ENCODE measurements around the gene ARF6.
"Not testable (repeated sequence)": the region's sequence is repeated elsewhere in the genome, so short reads cannot be mapped to it uniquely, and the experiment has no call there.

ARF6 gene

DNA sequence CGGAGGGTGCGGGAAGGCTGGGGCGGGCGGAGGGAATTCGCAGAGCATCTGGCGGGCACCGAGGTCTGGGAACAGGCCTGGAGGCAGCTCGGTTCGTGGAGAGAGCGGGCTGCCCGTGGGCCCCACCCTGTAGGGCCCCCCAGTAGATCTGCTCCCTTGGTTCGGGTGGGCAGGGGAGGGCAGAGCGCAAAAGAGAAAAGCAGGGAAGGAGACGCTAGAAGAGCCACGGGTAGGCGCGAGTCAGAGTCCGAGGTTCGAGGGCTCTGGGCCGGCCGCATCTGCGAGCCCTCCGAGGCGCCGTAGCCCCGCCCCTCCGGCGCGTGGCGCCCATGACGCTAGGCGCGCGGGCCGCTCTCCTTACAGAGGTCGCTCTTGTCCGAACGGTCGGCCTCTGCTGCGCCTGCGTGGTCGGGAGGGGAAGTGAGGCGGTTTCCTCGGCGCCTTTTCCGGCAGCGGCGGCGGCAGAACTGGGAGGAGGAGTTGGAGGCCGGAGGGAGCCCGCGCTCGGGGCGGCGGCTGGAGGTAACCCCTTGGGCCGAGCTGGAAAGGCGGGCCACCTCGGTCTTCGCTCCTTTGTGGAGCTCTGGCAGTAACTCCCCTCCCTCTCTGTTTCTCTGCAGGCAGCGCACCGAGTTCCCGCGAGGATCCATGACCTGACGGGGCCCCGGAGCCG is at the start of gene ARF6:
ARF6 (plus strand) TSS at position 447 of the 673 bp plus-strand sequence. CDS start 655 bp downstream, outside the sequence.
- peak; percentile 90 to 97 (median 91) for DNase-seq (ENCODE audit: low read depth in 3 of 3)

DNA sequence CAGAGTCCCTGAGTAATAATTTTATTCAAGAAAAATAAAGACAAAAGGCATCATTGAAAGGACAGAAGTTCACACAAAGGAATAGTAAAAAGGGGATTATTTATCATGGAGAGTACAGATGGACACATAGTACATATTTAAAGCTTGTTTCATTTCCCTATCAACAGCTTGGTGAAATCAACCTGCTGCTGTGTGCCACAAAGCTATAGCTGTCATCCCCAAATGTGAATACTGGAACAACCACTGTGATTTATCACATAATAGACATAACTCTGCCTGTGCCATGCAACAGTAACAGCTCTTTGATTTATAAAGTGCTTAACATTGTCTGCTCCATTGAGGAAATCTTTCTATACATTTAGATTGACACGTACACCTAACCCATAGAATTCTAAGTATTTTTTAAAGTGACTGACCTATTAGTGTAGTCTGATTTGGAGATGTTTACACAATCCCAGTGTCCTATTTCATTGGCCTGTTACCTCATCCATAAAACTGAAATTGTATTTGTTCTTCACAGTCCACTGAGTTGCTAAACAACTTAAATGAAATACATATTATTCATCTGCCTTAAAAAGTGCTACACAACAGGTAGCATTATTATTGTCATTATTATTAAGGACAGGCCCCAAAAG is 43.6 kb upstream of the ARF6 start:
- no peak for DNase-seq (ENCODE audit: low read depth in 3 of 3)

DNA sequence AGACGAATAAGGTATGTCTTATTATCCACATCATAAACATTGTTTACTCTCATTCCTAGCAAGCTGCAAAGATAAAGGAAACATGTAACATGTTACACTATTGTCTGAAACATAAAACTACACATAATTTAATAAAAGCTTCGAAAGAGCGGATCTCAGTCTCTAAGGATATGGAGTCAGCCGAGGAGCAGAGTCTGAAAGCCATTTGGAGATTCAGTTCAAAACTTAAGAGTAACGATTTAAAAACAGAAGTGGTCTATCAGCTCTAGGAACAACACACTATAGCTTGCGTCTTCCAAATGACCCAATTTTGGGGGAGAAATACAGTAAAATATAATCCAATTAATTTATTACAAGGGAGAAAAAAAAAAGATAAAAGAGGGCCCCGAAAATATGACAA is 41.1 kb upstream of the ARF6 start:
- DNase-seq (ENCODE audit: low read depth in 3 of 3), result no peak

DNA sequence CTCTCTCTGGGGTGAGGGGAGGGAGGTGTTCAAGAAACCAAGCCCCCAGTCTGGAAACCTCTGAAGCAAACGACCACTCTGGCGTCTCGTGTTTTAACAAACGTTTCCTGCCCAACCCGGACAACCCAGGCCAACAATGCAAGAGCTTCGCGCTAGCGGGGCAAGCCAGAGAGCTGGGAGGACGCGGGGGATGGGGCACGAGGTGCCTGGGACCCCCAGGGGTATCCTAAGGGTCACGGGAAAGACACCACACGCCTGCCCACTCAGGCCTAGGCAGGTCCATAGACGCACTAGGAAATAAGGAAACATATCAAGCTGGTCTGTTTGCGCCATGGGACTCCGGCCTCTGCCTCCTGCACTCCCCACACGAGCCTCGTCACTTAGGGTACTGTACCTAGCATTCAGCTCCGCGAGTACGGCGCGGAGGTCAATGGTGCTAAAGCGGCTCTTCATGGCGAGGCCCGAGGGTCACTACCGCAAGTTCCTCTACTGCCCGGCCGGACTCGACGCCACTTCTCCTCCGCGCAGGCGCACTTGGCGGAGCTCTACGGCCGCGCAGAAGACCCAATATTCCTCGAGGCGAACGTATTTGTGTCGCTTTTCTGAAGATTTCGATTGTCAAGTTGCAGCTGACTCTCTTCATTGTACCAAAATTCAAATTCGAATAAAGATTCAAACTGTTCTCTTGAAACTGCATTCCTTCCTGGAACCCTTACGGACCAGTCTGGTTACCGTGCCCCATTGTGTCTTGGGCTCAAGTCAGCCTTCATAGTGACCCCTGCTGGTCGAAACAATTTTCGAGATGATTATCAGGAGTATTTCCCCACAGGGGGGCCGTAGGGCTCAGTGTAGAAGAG is 40.4 kb upstream of the ARF6 start, which contains the start of gene NEMF:
NEMF (minus strand) TSS at position 488 of the 857 bp plus-strand sequence; CDS start at position 453, 35 bp downstream.
- peak; percentile 53 to 71 (median 61) for DNase-seq (ENCODE audit: low read depth in 3 of 3)

DNA sequence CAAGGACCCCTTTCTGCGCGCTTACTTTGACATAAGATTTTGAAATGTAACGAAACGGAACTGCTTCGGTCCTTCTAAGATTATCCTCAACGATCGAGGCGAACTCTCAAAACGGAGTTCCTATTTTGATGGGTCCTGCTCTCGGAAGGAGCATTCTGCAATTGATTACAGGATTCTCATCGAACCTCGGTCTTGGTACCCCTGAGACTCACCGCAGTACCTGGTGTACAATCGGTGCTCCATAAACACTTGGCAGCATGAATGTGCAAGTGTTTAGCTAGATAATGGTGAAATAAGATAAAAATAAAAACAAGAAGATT is 39.8 kb upstream of the ARF6 start:
- DNase-seq (ENCODE audit: low read depth in 3 of 3), result no peak

DNA sequence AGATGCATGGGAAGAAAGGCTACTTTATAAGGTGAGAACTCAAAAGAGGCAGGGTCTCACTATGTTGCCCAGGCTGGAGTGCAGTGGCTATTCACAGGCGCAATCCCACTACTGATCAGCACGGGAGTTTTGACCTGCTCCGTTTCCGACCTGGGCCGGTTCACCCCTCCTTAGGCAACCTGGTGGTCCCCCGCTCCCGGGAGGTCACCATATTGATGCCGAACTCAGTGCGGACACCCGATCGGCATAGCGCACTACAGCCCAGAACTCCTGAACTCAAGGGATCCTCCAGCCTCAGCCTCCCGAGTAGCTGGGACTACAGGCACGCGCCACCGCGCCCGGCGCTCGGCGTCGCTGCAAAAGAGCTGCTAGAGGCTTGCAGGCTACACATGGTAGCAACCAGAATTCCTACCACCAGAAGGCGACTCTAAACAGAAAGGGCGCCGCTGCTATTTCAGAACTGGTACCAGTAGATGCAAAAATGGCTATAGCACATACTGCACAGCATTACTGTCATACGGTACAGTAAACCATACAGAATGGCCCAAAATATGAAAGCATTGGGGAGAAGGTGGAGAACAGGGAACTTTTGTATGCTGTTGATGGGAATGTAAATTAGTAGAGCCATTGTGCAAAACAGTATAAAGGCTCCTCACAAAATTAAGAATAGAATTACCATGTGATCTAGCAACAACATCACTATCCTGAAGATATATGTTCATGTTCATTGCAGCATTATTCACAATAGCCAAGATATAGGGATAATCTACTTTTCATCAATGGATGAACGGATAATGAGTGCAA is 39.1 kb upstream of the ARF6 start:
- DNase-seq (ENCODE audit: low read depth in 3 of 3), result peak; percentile 35 to 56 (median 40)

DNA sequence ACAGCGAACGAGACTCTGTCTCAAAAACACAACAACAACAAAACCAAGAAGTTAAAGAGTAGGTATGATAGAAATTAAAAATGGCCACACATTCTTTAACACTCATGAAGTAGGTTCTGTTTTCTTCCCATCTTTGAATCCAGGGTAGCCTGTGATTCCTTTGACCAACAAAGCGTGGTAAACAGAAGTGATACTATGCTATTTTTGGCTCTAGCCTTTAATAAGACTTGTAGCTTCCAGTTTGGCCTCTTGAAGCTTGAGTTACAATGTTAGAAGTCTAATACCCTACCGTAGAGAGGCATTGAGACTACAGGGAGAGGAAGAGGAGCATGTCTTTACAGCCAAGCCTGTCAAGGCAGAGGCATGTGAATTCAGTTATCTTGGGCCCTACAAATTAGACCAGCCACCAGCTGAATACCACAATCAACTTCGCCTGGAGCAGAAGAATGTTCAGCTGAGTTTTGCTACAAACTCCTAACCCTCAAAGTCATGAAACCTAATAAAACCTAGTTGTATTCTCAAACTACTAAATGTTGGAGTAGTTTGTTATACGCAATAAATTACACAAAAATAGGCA is 35.4 kb upstream of the ARF6 start:
- no peak for DNase-seq (ENCODE audit: low read depth in 3 of 3)

DNA sequence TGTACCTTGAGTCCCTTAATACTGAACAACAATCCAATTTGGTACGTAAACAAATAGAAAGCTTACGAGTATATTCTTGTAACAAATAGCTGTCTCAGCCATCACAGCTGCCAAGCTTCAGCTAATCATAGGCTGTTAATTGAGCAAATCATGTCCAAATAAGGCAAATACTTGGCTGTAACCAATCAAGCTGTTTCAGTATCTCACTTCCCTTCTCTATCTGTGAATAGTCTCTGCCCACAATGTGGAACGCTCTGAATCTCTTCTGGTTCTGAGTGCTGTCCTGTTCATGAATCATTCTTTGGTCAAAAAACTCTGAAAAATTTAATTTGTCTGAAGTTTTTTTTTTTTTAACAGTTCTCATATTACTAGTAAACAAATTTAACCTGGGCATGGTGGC is 34.5 kb upstream of the ARF6 start:
- no peak for DNase-seq (ENCODE audit: low read depth in 3 of 3)

DNA sequence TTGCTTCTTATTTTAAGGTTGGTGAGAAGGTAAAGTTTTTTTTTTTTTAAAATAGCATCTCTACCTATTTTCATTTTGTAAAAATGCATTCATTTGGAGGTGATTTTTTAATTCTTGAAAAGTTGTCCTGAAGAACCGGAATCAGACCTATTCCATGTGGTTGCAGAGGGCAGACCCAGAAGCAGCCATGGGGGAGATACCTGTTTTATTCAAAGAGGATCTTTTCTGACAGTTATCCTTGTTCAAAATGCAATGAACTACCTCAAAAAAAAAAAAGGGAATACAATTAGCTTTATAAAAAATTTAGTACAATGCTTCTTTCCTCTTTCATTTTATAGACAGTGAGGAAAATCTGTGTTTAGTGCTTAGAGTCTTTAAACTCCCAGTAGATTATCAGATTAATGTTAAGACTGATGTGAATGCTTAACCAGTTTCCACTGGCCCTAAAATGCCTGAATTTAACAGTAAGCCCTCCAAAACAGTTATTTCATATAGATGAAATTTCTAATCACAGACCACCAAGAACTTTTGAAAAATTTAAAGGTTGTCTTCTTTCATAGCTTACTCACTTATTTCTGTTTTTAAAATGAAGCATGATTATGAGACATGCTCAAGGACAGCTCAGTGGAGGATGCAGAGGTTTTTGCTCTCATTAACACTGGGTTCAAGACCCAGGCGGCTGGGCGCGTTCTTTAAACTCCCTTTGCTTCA is 31.7 kb upstream of the ARF6 start:
- no peak for DNase-seq (ENCODE audit: low read depth in 3 of 3)

DNA sequence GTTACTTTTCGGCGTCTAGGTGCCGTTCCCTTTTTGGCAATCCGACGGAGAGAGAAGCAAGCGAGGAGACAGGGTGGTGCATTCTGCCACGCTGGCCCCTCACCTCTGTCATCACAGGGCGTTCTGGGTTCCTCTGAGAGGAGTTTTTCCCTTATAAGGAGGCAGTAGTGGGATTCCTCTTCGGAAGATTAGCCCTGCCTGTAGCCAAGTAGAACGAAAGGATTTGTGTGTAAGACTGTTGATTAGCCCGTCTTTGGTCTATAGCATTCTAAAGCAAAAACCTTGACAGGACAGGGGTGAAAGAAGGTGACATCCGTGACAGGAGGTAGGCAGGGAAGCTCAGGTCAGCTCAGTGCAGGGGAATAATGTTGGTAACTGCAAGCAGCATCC is 31.2 kb upstream of the ARF6 start:
- DNase-seq (ENCODE audit: low read depth in 3 of 3), result peak; percentile 41 to 46 (median 43)

DNA sequence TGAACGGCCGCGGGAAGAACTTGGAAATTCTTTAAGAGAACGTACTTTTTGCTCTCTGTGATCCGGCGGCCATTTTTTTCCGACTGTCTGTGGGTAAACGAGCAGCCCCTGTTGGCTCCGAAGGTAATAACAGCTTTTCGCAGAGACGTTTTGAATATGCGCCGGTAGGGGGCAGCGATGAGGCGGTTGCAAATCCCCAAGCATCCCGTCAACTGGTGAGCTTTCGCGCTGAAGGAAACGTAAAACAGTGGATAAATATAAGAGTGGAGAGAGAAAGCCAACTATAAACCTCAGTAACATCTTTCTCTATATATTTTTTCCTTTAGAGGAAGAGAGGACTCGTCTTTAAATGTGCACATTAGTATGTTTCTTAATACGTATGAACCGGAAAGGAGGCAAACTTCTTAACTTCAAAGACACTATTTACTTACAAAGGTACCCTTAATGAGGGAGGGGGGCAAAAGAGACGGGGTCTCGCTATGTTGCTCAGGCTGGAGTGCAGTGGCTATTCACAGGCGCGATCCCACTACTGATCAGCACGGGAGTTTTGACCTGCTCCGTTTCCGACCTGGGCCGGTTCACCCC is 30.7 kb upstream of the ARF6 start:
- peak; percentile 73 to 80 (median 73) for DNase-seq (ENCODE audit: low read depth in 3 of 3)

DNA sequence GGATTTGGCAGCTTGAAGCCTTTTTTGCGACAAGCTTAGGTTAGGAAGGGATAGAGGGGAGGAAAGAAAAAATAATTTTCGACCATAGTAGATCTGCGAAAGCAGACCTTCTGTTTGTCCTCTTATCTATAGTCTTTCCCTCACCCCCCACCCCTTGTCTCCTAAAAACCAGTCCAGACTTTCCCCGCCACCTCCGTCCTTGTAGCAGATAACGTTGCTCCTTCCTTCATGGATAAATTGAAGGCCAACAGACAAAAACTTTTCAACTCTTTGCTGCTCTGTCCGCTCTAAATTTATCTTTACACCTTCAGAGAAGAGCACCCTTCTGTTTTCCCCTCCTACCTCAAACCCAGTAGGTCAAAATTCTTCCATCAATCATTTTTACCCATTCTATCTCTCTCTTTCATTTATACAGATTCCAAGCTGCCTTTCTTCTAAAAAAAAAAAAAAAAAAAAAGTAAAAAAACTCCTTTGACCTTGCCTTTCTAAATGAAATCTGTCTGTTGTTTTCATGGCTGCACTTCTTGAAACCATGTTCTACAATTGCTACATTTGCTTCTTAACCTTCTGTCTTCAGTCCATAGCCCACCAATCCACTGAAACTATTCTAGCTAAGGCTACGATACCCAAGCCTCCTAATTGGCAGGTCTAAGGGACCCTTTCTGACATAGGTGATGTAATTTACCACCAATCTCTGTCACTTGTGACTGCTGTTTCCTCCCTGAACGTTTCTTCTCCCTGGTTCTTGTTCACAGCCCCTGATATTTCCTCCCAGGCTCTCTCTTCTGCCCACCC is 29.2 kb upstream of the ARF6 start:
- DNase-seq (ENCODE audit: low read depth in 3 of 3), result no peak

DNA sequence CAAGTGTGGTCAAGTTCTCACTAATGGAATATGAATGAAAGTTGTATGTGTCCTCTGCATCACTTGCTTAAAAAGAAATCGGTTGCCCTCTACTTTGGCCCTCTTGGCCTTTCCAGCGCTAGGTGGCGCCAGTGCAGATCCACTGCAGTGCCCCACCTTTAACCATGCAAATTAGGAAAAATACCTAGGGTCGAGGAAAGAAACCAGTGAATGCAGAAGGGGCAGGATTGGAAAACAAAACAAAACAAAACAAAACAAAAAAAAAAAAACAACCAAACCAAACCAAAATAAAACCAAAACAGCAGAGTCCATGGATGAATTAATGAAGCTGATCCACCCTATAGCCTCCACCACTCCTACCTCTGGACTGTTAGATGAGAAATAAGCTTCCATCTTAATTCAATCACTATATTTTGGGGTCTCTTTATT is 27.4 kb upstream of the ARF6 start:
- peak; percentile 62 to 70 (median 64) for DNase-seq (ENCODE audit: low read depth in 3 of 3)

DNA sequence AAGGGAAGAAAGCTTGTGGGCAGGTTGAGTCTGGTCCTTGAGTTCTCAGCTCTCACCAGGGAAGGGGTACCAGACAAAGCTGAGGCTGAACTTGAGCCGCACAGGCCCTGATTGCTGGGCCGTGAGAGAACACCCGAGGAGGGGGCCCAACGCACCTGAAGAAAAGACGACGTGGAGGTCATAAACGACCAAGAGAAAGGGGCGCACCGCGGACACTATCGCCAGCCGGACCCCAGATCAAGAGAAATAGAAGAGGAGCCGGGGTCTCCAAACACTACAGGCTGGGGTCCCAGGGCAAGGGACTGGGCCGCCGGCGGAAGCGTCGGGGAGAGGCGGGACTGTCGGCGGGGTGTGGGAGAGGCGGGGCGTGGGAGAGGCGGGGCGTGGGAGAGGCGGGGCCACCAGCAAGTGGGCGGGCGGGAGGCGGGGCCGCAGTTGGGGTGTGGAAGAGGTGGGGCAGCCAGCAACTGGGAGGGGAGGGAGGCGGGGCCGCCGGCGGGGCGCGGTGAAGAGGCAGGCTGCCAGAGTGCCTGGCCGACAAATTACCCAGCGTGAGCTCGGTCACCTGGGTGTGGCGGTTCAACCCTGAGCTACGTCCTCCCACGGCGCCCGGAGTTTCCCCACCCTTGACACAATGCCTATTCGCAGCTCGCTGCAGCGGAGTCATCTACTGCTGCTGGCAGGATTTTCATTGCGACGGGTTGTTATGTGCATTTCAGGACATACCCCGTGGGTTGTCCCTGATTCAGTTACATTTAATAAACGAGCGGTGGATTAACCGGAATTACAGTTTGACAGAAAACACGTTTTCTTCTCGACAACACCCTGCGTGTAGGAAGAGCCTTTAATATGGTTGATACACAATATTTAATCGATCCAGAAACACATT is 24.8 kb upstream of the ARF6 start:
- DNase-seq (ENCODE audit: low read depth in 3 of 3), result peak; percentile 95 to 99 (median 97)

DNA sequence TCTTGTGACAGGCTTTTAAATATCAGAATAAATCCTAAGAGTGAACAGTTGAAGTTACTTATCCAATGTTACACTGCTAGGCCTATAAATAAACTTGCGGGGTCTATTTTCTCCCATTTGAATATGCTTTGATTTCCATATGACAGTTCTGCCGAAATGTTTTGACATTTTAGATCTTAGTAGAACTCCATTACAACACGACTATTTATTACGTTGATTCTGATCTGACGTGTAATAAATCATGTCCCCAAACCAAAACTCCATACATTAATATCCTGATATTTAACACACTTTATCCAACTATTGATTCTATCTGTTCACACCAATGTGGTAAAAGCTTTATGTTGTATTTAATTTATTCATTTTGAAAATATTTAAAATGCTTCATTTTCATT is 24.2 kb upstream of the ARF6 start:
- DNase-seq (ENCODE audit: low read depth in 3 of 3), result no peak

DNA sequence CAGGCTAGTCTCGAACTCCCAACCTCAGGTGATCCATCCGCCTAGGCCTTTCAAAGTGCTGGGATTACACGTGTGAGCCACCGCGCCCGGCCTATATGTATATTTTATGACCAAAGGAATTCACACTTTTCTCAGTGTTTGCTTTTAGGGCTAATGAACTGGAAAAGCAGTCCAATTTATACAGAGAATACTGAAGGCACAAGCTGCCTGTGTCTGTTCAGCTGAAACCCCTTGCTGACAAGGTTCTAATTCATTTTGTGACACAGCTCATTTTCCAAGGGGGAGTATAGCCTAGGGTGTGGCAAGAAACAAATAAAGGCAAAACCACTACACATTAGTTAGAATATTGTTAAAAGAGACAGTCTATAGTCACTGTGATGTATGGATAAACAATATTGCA is 22.0 kb upstream of the ARF6 start:
- no peak for DNase-seq (ENCODE audit: low read depth in 3 of 3)

DNA sequence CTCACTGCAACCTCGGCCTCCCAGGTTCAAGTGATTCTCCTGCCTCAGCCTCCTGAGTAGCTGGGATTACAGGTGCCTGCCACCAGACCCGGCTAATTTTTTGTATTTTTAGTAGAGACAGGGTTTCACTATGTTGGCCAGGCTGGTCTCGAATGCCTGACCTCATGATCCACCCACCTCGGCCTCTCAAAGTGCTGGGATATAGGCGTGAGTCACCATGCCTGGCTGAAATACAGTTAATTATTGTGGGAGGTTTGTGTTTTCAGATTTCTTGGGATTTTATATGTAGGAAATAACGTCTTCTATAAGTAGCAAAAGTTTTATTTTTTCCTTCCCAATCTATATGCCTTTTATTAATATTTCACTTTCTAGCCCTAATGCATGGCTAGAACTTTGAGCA is 19.3 kb upstream of the ARF6 start:
- DNase-seq (ENCODE audit: low read depth in 3 of 3), result not testable (repeated sequence)

DNA sequence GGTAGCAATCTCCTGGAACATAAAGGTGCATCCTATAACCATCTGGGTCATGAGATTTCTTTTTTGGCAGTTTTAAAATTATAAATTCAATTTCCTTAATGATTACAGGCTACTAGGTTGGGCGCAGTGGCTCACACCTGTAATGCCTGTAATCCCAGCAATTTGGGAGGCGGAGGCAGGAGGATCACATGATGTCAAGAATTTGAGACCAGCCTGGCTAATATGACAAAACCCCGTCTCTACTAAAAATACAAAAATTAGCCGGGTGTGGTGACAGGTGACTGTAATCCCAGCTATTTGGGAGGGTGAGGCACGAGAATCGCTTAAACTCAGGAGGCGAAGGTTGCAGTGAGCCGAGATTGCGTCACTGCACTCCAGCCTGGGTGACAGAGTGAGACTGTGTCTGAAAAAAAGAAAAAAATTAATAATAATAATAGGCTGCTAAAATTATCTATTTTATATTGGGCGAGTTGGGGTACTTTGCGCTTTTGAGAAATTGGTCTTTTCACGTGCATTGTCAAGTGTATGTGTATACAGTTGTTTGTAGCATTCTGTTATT is 17.2 kb upstream of the ARF6 start:
- no peak for DNase-seq (ENCODE audit: low read depth in 3 of 3)

Measured in stimulated activated CD4-positive, alpha-beta T cell treated with anti-CD3 and anti-CD28 coated beads, TNF-alpha, amount 100 ng/mL, for 4 hours (primary cell).